PC-9 (cell line): ENCODE results near the gene SMCO1.

Experiments used
- CTCF ChIP-seq: fragments of 200-600 bp; sonication (generic); conservative IDR thresholded peaks from 2 replicates; pipeline ENCODE4 v1.6.1; 2017; ENCODE audit warnings: mixed run types, antibody characterized with exemption, mild to moderate bottlenecking, moderate library complexity
- EZH2 ChIP-seq: fragments of 200-600 bp; sonication (generic); IDR thresholded peaks from 2 replicates; pipeline ENCODE4 v1.8.0; 2017; ENCODE audit warnings: antibody characterized with exemption, low read depth

- no peak for TF ChIP-seq CTCF
- TF ChIP-seq EZH2, result no peak
Observed at GRCh38 chr3:196554205-196554604, 39.1 kb upstream of the SMCO1 start.
